ENCODE data around the gene AKT3.

Gene AKT3

GRCh38 chr1:243850452-243851256 is 611 bp upstream of the AKT3 start:
- Histone ChIP-seq H3K4me1 (ENCODE audit: control insufficient read depth, insufficient read depth, low read length) (peaks cover 6% of the 10 kb centered on the region), H3K4me3 (ENCODE audit: low read length) (peak overlapping the region; percentile 22), H3K36me3 (ENCODE audit: control insufficient read depth, insufficient read depth, low read length) (no peaks in the 10 kb centered on the region), H3K9me3 (ENCODE audit: control insufficient read depth, low read length) (no peaks in the 10 kb centered on the region), H3K9ac (ENCODE audit: low read length) (peak overlapping the region; percentile 71), H3K27me3 (ENCODE audit: control insufficient read depth, insufficient read depth, low read length) (peaks cover 30% of the 10 kb centered on the region)

- peaks cover 26% of the 10 kb centered on the region for H3K27me3 ChIP-seq (ENCODE audit: control insufficient read depth, insufficient read depth, low read length)
- H3K9me3 ChIP-seq (ENCODE audit: control insufficient read depth, low read length), result no peaks in the 10 kb centered on the region
- no peak overlapping the region for H3K4me3 ChIP-seq (ENCODE audit: low read length)
- H3K9ac ChIP-seq (ENCODE audit: low read length), result peak overlapping the region; percentile 55
- H3K4me1 ChIP-seq (ENCODE audit: control insufficient read depth, insufficient read depth, low read length), result peaks cover 6% of the 10 kb centered on the region
- no peaks in the 10 kb centered on the region for H3K36me3 ChIP-seq (ENCODE audit: control insufficient read depth, insufficient read depth, low read length)
Observed at GRCh38 chr1:243849421-243850201, 432 bp downstream of the AKT3 start.

GRCh38 chr1:243848858-243849420 is 1.1 kb downstream of the AKT3 start:
- Histone ChIP-seq H3K36me3 (ENCODE audit: control insufficient read depth, insufficient read depth, low read length) (no peaks in the 10 kb centered on the region), H3K9me3 (ENCODE audit: control insufficient read depth, low read length) (no peaks in the 10 kb centered on the region), H3K4me1 (ENCODE audit: control insufficient read depth, insufficient read depth, low read length) (peaks cover 6% of the 10 kb centered on the region), H3K27me3 (ENCODE audit: control insufficient read depth, insufficient read depth, low read length) (peaks cover 26% of the 10 kb centered on the region), H3K9ac (ENCODE audit: low read length) (peak overlapping the region; percentile 55), H3K4me3 (ENCODE audit: low read length) (no peak overlapping the region)

GRCh38 chr1:243848165-243848857 is 1.7 kb downstream of the AKT3 start:
- Histone ChIP-seq H3K9ac (ENCODE audit: low read length) (no peak overlapping the region), H3K9me3 (ENCODE audit: control insufficient read depth, low read length) (no peaks in the 10 kb centered on the region), H3K27me3 (ENCODE audit: control insufficient read depth, insufficient read depth, low read length) (peaks cover 26% of the 10 kb centered on the region), H3K4me3 (ENCODE audit: low read length) (no peak overlapping the region), H3K36me3 (ENCODE audit: control insufficient read depth, insufficient read depth, low read length) (no peaks in the 10 kb centered on the region), H3K4me1 (ENCODE audit: control insufficient read depth, insufficient read depth, low read length) (peaks cover 6% of the 10 kb centered on the region)

GRCh38 chr1:243846761-243847160 is 3.3 kb downstream of the AKT3 start:
- H3K9ac ChIP-seq (ENCODE audit: low read length), result no peak overlapping the region
- H3K9me3 ChIP-seq (ENCODE audit: control insufficient read depth, low read length), result no peaks in the 10 kb centered on the region
- H3K4me1 ChIP-seq (ENCODE audit: control insufficient read depth, insufficient read depth, low read length), result peaks cover 6% of the 10 kb centered on the region
- H3K36me3 ChIP-seq (ENCODE audit: control insufficient read depth, insufficient read depth, low read length), result no peaks in the 10 kb centered on the region
- peaks cover 25% of the 10 kb centered on the region for H3K27me3 ChIP-seq (ENCODE audit: control insufficient read depth, insufficient read depth, low read length)
- H3K4me3 ChIP-seq (ENCODE audit: low read length), result no peak overlapping the region

- Histone ChIP-seq H3K4me1 (ENCODE audit: control insufficient read depth, insufficient read depth, low read length) (peaks cover 3% of the 10 kb centered on the region), H3K9ac (ENCODE audit: low read length) (no peak overlapping the region), H3K36me3 (ENCODE audit: control insufficient read depth, insufficient read depth, low read length) (no peaks in the 10 kb centered on the region), H3K9me3 (ENCODE audit: control insufficient read depth, low read length) (no peaks in the 10 kb centered on the region), H3K27me3 (ENCODE audit: control insufficient read depth, insufficient read depth, low read length) (peaks cover 16% of the 10 kb centered on the region), H3K4me3 (ENCODE audit: low read length) (no peak overlapping the region)
Observed at GRCh38 chr1:243845888-243846287, 4.2 kb downstream of the AKT3 start.

- H3K36me3 ChIP-seq (ENCODE audit: control insufficient read depth, insufficient read depth, low read length), result no peaks in the 10 kb centered on the region
- H3K4me3 ChIP-seq (ENCODE audit: low read length), result no peak overlapping the region
- H3K9ac ChIP-seq (ENCODE audit: low read length), result no peak overlapping the region
- H3K9me3 ChIP-seq (ENCODE audit: control insufficient read depth, low read length), result no peaks in the 10 kb centered on the region
- H3K27me3 ChIP-seq (ENCODE audit: control insufficient read depth, insufficient read depth, low read length), result peaks cover 6% of the 10 kb centered on the region
- no peaks in the 10 kb centered on the region for H3K4me1 ChIP-seq (ENCODE audit: control insufficient read depth, insufficient read depth, low read length)
Observed at GRCh38 chr1:243844186-243844585, 5.9 kb downstream of the AKT3 start.

GRCh38 chr1:243842978-243843511 is 7.0 kb downstream of the AKT3 start:
- H3K9me3 ChIP-seq (ENCODE audit: control insufficient read depth, low read length), result no peaks in the 10 kb centered on the region
- no peak overlapping the region for H3K9ac ChIP-seq (ENCODE audit: low read length)
- no peaks in the 10 kb centered on the region for H3K36me3 ChIP-seq (ENCODE audit: control insufficient read depth, insufficient read depth, low read length)
- H3K27me3 ChIP-seq (ENCODE audit: control insufficient read depth, insufficient read depth, low read length), result no peaks in the 10 kb centered on the region
- H3K4me1 ChIP-seq (ENCODE audit: control insufficient read depth, insufficient read depth, low read length), result no peaks in the 10 kb centered on the region
- H3K4me3 ChIP-seq (ENCODE audit: low read length), result no peak overlapping the region

- Histone ChIP-seq H3K27me3 (ENCODE audit: control insufficient read depth, insufficient read depth, low read length) (no peaks in the 10 kb centered on the region), H3K9me3 (ENCODE audit: control insufficient read depth, low read length) (no peaks in the 10 kb centered on the region), H3K4me1 (ENCODE audit: control insufficient read depth, insufficient read depth, low read length) (no peaks in the 10 kb centered on the region), H3K9ac (ENCODE audit: low read length) (no peak overlapping the region), H3K4me3 (ENCODE audit: low read length) (no peak overlapping the region), H3K36me3 (ENCODE audit: control insufficient read depth, insufficient read depth, low read length) (no peaks in the 10 kb centered on the region)
Observed at GRCh38 chr1:243842161-243842560, 7.9 kb downstream of the AKT3 start.

- no peaks in the 10 kb centered on the region for H3K27me3 ChIP-seq (ENCODE audit: control insufficient read depth, insufficient read depth, low read length)
- H3K4me1 ChIP-seq (ENCODE audit: control insufficient read depth, insufficient read depth, low read length), result no peaks in the 10 kb centered on the region
- H3K9me3 ChIP-seq (ENCODE audit: control insufficient read depth, low read length), result no peaks in the 10 kb centered on the region
- H3K36me3 ChIP-seq (ENCODE audit: control insufficient read depth, insufficient read depth, low read length), result no peaks in the 10 kb centered on the region
- H3K9ac ChIP-seq (ENCODE audit: low read length), result no peak overlapping the region
- H3K4me3 ChIP-seq (ENCODE audit: low read length), result no peak overlapping the region
Observed at GRCh38 chr1:243841507-243841906, 8.5 kb downstream of the AKT3 start.

GRCh38 chr1:243837907-243838535 is 12.0 kb downstream of the AKT3 start:
- no peaks in the 10 kb centered on the region for H3K4me1 ChIP-seq (ENCODE audit: control insufficient read depth, insufficient read depth, low read length)
- H3K27me3 ChIP-seq (ENCODE audit: control insufficient read depth, insufficient read depth, low read length), result no peaks in the 10 kb centered on the region
- no peaks in the 10 kb centered on the region for H3K9me3 ChIP-seq (ENCODE audit: control insufficient read depth, low read length)
- no peak overlapping the region for H3K9ac ChIP-seq (ENCODE audit: low read length)
- H3K36me3 ChIP-seq (ENCODE audit: control insufficient read depth, insufficient read depth, low read length), result no peaks in the 10 kb centered on the region
- H3K4me3 ChIP-seq (ENCODE audit: low read length), result no peak overlapping the region

Data from mucosa of stomach (tissue), 1 donor.